PC-3 (cell line): ENCODE data around the gene CAMTA1. TPM values are rescaled to one million over a fixed set of nuclear protein-coding genes. Genes with fewer than 3 reads are reported as not detected.

Experiments
- ATAC-seq: fragments of 200-7000 bp; cut with Tn5 transposase; 2 replicates; pipeline ENCODE4 v1.9.1; 2020; ENCODE audit warnings: mild to moderate bottlenecking, moderate library complexity
- BruUV-seq: library from RNA; stranded (reverse); fragments of 400-500 nt; replicated peaks from 2 replicates; lab custom pipeline; 2021; lab: Mats Ljungman, UMichigan
- CTCF ChIA-PET: fragments of 300-600 bp; sonication (Branson Sonifier 250); formaldehyde crosslinking; loops from one replicate; lab custom pipeline; 2022; ENCODE audit warnings: antibody characterized with exemption; lab: Charles Lee
- POLR2A ChIA-PET: fragments of 300-600 bp; sonication (Branson Sonifier 250); formaldehyde crosslinking; loops from one replicate; lab custom pipeline; 2022; ENCODE audit warnings: antibody characterized with exemption; ENCODE audit not compliant: unreplicated experiment; lab: Charles Lee
- DNase-seq: peaks from one replicate; pipeline ENCODE4 v3.0.0-alpha.2; 2015
- H2AFZ ChIP-seq: fragments of 300-600 bp; sonication (generic); 2 replicates; pipeline ENCODE4 v1.6.0; 2016; ENCODE audit warnings: antibody characterized with exemption, low read length
- H3F3A ChIP-seq: fragments of 300-600 bp; sonication (generic); one replicate; pipeline ENCODE4 v1.6.0; 2017; ENCODE audit warnings: antibody characterized with exemption, low read length, control low read depth, mild to moderate bottlenecking; ENCODE audit not compliant: unreplicated experiment
- H3K27ac ChIP-seq: fragments of 300-600 bp; sonication (generic); 2 replicates; pipeline ENCODE4 v1.5.1; 2016; ENCODE audit warnings: mild to moderate bottlenecking, low read length
- H3K27me3 ChIP-seq: fragments of 300-600 bp; sonication (generic); 2 replicates; pipeline ENCODE4 v1.6.1; 2016; ENCODE audit warnings: low read length, mixed read lengths
- H3K36me3 ChIP-seq: fragments of 300-600 bp; sonication (generic); 2 replicates; pipeline ENCODE4 v1.6.1; 2016; ENCODE audit warnings: low read depth, mixed run types, low read length, mixed read lengths
- H3K4me1 ChIP-seq: fragments of 300-600 bp; sonication (generic); 2 replicates; pipeline ENCODE4 v1.5.1; 2016; ENCODE audit warnings: low read length; ENCODE audit not compliant: insufficient read depth
- H3K4me2 ChIP-seq: fragments of 300-600 bp; sonication (generic); 2 replicates; pipeline ENCODE4 v1.6.0; 2016; ENCODE audit warnings: low read length
- H3K4me3 ChIP-seq: fragments of 300-600 bp; sonication (generic); 2 replicates; pipeline ENCODE4 v1.5.1; 2016; ENCODE audit warnings: mild to moderate bottlenecking, low read length, mixed read lengths
- H3K79me2 ChIP-seq: fragments of 300-600 bp; sonication (generic); 2 replicates; pipeline ENCODE4 v1.6.1; 2017; ENCODE audit warnings: low read length, mixed read lengths
- H3K9ac ChIP-seq: fragments of 300-600 bp; sonication (generic); 2 replicates; pipeline ENCODE4 v1.6.0; 2016; ENCODE audit warnings: mild to moderate bottlenecking, low read length
- H3K9me2 ChIP-seq: fragments of 300-600 bp; sonication (generic); replicated peaks from 2 replicates; pipeline ENCODE4 v1.6.1; 2016; ENCODE audit warnings: mixed run types, low read length, mixed read lengths
- H3K9me3 ChIP-seq: fragments of 300-600 bp; sonication (generic); 2 replicates; pipeline ENCODE4 v1.6.1; 2016; ENCODE audit warnings: low read length, mixed read lengths
- H4K20me1 ChIP-seq: fragments of 300-600 bp; sonication (generic); 2 replicates; pipeline ENCODE4 v1.6.1; 2016; ENCODE audit warnings: low read length, mixed read lengths
- EZH2 ChIP-seq: fragments of 300-600 bp; sonication (generic); IDR thresholded peaks from one replicate; pipeline ENCODE4 v1.6.1; 2017; ENCODE audit warnings: antibody characterized with exemption, mild to moderate bottlenecking, low read length; ENCODE audit not compliant: unreplicated experiment
- EZH2phosphoT487 ChIP-seq: fragments of 300-600 bp; sonication (generic); IDR thresholded peaks from 2 replicates; pipeline ENCODE4 v1.6.1; 2018; ENCODE audit warnings: mild to moderate bottlenecking, antibody characterized with exemption, low read length, borderline replicate concordance
- intact Hi-C: fragments of 100-400 bp; cut with micrococcal nuclease; formaldehyde crosslinking; loops from 2 replicates; pipeline ENCODE4 v1.9.0; 2023
- total RNA-seq: library from RNA; depleted of rRNA; stranded (reverse); fragments of >200 nt; gene quantifications from 2 replicates; pipeline ENCODE4 v1.2.3, GENCODE V29; 2014
- TF ChIP-seq, protein P1 (sequence below): fragments of 300-600 bp; sonication (generic); conservative IDR thresholded peaks from 2 replicates; pipeline ENCODE4 v1.5.1; 2017; ENCODE audit warnings: antibody characterized with exemption, low read depth, mild to moderate bottlenecking, low read length

CAMTA1 gene
- total RNA-seq, 1 experiment from 2014 or later, result 40.8 TPM

DNA sequence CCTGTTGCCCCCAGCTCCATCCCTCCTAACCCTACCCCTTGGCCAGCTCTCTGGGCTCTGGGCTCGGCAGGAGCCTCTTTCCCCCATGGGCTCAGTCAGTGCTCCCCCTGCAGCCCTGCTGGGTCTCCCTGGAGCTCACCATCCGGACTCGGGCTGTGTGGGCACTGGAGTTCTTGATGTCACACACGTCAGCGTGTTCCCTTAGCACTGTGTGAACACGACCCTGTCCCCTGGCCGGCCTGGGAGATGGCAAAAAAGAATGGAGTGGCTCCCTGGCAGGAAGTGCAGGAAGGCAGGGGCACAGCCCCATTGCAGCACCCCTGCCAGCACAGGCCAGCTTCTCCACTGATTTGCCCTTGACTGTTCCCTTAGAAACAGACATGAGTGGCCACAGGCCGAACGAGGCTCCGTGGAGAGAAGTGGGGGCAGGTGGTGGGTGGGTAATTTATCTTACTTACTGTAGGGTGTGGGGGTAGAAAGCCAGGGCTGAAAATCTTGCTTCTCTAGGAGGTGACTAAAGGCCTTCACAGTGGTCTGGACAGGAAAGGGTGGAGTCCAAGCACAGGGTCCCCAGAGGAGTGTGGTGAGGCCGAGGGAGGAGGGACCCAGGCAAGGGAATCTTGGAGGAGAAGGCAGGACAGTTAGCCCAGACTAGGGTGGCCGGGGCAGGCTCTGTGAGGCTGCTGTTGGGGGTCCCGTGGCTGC is 604.1 kb downstream of the CAMTA1 start:
- peak; percentile 16; the same call in 1 of the 2 replicates for ATAC-seq
- peak overlapping the region; percentile 49 for H3K27ac ChIP-seq

DNA sequence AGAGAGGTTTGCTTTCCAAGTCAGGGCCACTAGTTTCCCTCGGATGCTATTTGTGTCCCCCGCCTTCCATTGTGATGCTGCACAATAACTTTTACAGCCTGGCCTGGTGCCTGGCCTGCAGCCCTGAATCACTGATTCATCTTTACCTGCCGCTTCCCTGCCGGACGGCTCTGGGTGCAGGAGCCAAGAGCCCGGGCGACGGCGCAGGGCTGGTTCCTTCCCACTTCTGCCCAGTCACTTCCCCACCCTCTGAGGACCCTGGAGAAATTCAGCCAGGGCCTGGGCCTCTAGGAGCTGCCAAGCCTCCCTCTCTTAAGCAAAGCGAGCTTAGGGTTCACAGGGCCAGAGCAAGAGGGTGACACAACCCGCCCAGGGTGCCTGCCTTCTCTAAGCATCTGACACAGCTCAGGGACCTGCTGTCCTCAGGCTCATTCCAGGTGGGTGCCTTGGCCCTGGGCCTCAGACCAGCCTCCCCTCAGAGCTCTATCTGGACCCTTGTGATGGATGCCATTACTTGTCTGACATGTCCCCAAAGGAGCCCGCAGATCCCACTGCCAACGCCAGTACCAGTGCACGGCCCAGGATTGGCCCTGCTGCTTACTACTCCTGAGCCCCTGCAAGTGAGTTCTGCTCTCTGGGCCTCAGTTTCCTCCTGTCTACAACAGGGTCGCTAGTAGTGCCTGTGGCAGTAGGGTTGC is 604.8 kb downstream of the CAMTA1 start:
- POLR2A ChIA-PET, result no interaction called here
- Histone ChIP-seq H3K79me2 (no peaks in the 10 kb centered on the region), H3K4me2 (peak overlapping the region; percentile 35), H3K27ac (peak overlapping the region; percentile 49), H3K4me3 (no peak overlapping the region), H3K9ac (no peak overlapping the region; the same call in 1 of the 2 replicates), H3K36me3 (no peaks in the 10 kb centered on the region), H3F3A (no peaks in the 10 kb centered on the region), H3K4me1 (peaks cover 24% of the 10 kb centered on the region), H3K27me3 (no peaks in the 10 kb centered on the region), H3K9me2 (no peaks in the 10 kb centered on the region), H2AFZ (no peak overlapping the region; the same call in 1 of the 2 replicates), H4K20me1 (no peaks in the 10 kb centered on the region), H3K9me3 (no peaks in the 10 kb centered on the region)
- no TSS peak for BruUV-seq
- DNase-seq (peak; percentile 72), ATAC-seq (peak; percentile 79)
- TF ChIP-seq EZH2 (no peak), EZH2phosphoT487 (no peak)
- intact Hi-C loops, result no loop called here
- CTCF ChIA-PET, result no interaction called here

More for the DNA sequence above, 604.1 kb downstream of the CAMTA1 start:
- H3K27me3 ChIP-seq, result no peaks in the 10 kb centered on the region
- H4K20me1 ChIP-seq, result no peaks in the 10 kb centered on the region
- ChIA-PET POLR2A (no interaction called here), CTCF (no interaction called here)
- no peak overlapping the region for H3K4me3 ChIP-seq
- H3K4me2 ChIP-seq, result peak overlapping the region; percentile 35
- H2AFZ ChIP-seq, result no peak overlapping the region; the same call in 1 of the 2 replicates
- H3K36me3 ChIP-seq, result no peaks in the 10 kb centered on the region
- no peak for DNase-seq
- no TSS peak for BruUV-seq
- intact Hi-C loops, result no loop called here
- H3F3A ChIP-seq, result no peaks in the 10 kb centered on the region
- H3K9me3 ChIP-seq, result no peaks in the 10 kb centered on the region
- no peak for TF ChIP-seq EZH2phosphoT487
- TF ChIP-seq, protein P1, sequence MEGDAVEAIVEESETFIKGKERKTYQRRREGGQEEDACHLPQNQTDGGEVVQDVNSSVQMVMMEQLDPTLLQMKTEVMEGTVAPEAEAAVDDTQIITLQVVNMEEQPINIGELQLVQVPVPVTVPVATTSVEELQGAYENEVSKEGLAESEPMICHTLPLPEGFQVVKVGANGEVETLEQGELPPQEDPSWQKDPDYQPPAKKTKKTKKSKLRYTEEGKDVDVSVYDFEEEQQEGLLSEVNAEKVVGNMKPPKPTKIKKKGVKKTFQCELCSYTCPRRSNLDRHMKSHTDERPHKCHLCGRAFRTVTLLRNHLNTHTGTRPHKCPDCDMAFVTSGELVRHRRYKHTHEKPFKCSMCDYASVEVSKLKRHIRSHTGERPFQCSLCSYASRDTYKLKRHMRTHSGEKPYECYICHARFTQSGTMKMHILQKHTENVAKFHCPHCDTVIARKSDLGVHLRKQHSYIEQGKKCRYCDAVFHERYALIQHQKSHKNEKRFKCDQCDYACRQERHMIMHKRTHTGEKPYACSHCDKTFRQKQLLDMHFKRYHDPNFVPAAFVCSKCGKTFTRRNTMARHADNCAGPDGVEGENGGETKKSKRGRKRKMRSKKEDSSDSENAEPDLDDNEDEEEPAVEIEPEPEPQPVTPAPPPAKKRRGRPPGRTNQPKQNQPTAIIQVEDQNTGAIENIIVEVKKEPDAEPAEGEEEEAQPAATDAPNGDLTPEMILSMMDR, result no peak
- TF ChIP-seq EZH2, result no peak
- no peaks in the 10 kb centered on the region for H3K79me2 ChIP-seq
- H3K9me2 ChIP-seq, result no peaks in the 10 kb centered on the region
- H3K9ac ChIP-seq, result peak overlapping the region; percentile 21
- H3K4me1 ChIP-seq, result peaks cover 24% of the 10 kb centered on the region

DNA sequence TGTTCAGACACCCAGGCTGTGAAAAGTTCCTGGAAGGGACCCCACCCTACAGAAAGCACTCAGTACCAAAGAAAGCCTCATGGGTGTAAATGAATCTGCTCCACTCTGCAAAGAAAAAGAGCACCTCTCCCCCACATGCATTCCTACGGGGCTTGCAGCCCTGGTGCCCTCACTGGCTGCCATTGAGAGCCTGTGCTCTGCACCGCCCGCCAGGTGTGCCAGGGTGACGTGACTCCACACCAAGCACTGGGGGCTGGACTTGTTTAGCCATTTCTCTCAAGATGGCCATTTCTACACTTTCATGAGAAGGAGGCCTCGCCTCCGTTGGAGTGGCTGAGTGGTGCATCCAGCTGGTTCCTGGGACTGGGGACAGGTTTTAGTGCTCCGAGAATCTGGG is 605.3 kb downstream of the CAMTA1 start:
- no TSS peak for BruUV-seq
- Histone ChIP-seq H3K79me2 (no peaks in the 10 kb centered on the region), H3K36me3 (no peaks in the 10 kb centered on the region), H3K9me2 (no peaks in the 10 kb centered on the region), H3K9ac (no peak overlapping the region), H3K4me2 (no peak overlapping the region), H3K27me3 (no peaks in the 10 kb centered on the region), H3K9me3 (peaks cover 5% of the 10 kb centered on the region), H3K4me1 (peaks cover 24% of the 10 kb centered on the region), H3K4me3 (no peak overlapping the region), H4K20me1 (no peaks in the 10 kb centered on the region), H2AFZ (no peak overlapping the region), H3K27ac (no peak overlapping the region), H3F3A (no peaks in the 10 kb centered on the region)
- TF ChIP-seq, protein P1, result no peak
- TF ChIP-seq EZH2, result no peak
- no peak for TF ChIP-seq EZH2phosphoT487
- POLR2A ChIA-PET, result no interaction called here
- ATAC-seq (no peak), DNase-seq (no peak)
- intact Hi-C loops, result no loop called here
- CTCF ChIA-PET, result no interaction called here
